ENCODE results near the gene ATOH8.

ATOH8 gene

GRCh38 chr2:85790032-85790431 lies 36.2 kb downstream of the ATOH8 start:
- H3K27ac ChIP-seq, result no peak overlapping the region
- no peaks in the 10 kb centered on the region for H3K9me3 ChIP-seq (ENCODE audit: low read depth, low read length)
- no peaks in the 10 kb centered on the region for H3K36me3 ChIP-seq (ENCODE audit: insufficient read depth, low read length)
- TF ChIP-seq FOXP2 (optimal IDR thresholded peaks at IDR 0.05; ENCODE audit: control extremely low read depth, extremely low read length, insufficient read depth) (no peak), POLR2AphosphoS5 (IDR thresholded peaks at IDR 0.05; ENCODE audit: borderline replicate concordance, low read depth, low read length) (no peak), EZH2 (IDR thresholded peaks at IDR 0.05) (no peak)
- no peak overlapping the region for H3K4me3 ChIP-seq
- DNase-seq (ENCODE audit: low read depth, low spot score), result no peak
- no peak overlapping the region for H3K9ac ChIP-seq (ENCODE audit: insufficient read length)

DNA sequence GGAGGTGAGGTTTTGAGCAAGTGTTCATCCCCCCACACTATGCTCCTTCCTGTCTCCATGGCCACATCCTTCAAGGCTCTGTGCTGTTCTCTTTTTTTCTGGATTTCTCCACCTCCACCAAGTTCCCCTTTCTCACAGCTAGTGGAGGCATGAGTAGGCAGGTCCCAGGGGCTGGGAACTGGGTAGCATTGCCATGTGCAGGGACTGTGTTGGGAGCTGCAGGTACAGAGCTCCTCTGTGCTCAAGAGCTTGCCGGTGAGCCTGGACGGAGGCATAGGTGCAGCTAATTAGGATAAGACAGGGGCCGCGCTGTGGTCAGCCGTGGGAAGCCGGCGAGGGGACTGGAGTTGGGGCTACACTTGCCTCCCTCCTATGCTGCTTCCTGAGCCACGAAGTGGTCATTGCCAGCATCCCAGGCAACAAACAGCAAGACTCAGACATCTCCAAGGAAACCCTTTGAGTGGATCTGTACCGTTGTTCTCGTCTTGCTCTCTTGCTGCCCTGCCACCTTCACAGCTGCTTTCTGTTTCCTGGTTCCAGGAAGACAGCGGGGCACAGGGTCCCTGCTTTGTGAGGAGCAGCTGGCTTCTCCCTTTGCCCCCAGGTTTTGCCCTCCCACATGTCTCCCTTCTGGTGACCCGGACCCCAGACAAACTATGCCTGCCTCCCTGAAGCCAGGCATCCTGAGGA lies 36.9 kb downstream of the ATOH8 start:
- Histone ChIP-seq H3K9me3 (ENCODE audit: low read depth, low read length) (no peaks in the 10 kb centered on the region), H3K27ac (no peak overlapping the region), H3K4me3 (no peak overlapping the region), H3K36me3 (ENCODE audit: insufficient read depth, low read length) (no peaks in the 10 kb centered on the region), H3K9ac (ENCODE audit: insufficient read length) (no peak overlapping the region)
- DNase-seq (ENCODE audit: low read depth, low spot score), result no peak
- TF ChIP-seq EZH2 (IDR thresholded peaks at IDR 0.05) (no peak), POLR2AphosphoS5 (IDR thresholded peaks at IDR 0.05; ENCODE audit: borderline replicate concordance, low read depth, low read length) (no peak), FOXP2 (optimal IDR thresholded peaks at IDR 0.05; ENCODE audit: control extremely low read depth, extremely low read length, insufficient read depth) (no peak)

DNA sequence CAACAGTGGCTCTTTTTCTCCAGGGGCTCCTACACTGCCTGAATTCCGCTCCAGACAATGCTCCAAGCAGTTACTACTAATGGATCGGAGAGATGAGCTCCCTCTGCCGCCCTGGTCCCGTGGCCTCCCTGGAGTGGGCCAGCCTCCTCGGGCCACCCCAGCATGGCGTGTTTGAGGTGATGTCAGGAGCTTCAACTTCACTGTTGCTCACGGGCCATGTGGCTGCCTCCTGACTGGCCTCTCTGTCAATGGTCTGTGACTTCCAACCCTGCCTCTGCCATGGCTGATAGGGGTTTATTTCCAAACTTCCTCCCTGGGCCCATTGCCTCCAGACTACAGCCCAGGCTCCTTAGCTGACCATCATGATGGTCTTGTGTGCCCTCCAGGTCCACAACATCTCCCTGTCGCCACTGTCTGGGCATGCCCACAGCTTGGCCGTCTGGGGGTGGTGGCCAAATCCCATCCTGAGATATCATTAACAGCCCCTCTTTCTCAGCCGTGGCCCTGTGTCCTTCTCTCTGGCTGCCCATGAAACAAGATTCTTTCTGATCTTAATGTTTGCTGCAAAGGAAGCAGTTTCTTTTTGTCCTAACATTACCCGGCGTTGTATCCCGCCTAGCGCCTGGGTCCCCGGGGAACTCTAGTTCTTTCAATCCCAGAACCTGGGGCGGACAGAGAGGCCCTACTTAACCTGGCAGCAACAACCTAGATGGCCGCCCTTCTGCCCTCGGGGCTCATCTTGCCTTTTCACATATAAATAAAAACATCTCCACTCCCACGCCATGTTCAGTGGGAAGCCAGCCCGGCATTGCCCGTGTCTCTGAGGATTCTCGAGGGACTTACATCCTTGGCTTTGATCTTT lies 38.1 kb downstream of the ATOH8 start:
- H3K27ac ChIP-seq, result no peak overlapping the region
- DNase-seq (ENCODE audit: low read depth, low spot score), result no peak
- no peak overlapping the region for H3K4me3 ChIP-seq
- H3K9me3 ChIP-seq (ENCODE audit: low read depth, low read length), result no peaks in the 10 kb centered on the region
- TF ChIP-seq EZH2 (IDR thresholded peaks at IDR 0.05), result no peak
- TF ChIP-seq FOXP2 (optimal IDR thresholded peaks at IDR 0.05; ENCODE audit: control extremely low read depth, extremely low read length, insufficient read depth), result no peak
- H3K36me3 ChIP-seq (ENCODE audit: insufficient read depth, low read length), result no peaks in the 10 kb centered on the region
- no peak overlapping the region for H3K9ac ChIP-seq (ENCODE audit: insufficient read length)

DNA sequence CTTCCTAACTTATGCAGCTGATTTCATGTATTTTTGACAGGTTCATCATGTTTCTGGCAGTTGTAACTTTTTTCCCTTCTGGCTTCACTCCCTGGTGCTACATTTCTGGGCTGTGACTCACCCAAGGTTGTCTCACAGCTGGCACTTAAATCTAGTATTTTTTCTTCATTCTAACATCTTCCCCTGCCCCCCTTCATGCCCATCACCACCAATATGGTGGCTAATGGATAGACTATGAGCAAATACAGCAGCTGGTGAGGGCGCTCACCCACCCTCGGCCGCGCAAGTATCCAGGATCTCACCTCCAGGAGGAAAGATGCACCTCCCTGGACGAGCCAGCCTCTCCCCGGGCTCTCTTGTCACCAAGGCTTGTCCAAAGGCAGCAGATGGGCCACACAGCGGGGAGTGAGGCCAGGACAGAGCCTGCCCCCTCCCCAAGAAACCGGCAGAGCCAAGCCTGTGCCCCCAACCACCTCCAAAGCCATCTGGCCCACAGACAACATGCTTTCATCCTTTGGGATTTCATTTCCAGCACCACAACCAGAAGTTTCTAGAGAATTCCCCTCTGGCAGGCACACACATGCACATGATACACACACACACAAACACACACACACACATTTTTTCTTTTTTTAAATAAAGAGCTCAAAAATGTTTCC lies 39.1 kb downstream of the ATOH8 start:
- TF ChIP-seq FOXP2 (optimal IDR thresholded peaks at IDR 0.05; ENCODE audit: control extremely low read depth, extremely low read length, insufficient read depth) (no peak), EZH2 (IDR thresholded peaks at IDR 0.05) (no peak), POLR2AphosphoS5 (IDR thresholded peaks at IDR 0.05; ENCODE audit: borderline replicate concordance, low read depth, low read length) (no peak)
- H3K27ac ChIP-seq, result no peak overlapping the region

DNA sequence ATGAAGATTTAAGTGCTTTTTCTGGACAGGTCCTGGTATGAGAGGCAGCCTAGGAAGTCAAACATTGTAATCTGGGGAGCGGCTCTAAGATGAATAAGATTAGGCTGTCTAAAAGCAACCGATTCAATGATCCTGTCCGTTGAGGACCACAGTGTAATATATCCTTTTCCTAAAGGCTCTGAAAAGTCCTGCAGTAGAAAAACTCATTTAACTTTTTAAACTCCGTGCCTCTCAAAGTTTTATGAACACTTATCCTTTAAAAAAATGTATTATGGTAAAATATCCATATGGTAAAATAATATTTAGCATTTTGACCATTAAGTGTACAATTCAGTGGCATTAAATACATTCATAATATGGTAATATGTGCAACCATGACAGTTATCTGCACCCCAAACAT lies 39.8 kb downstream of the ATOH8 start:
- DNase-seq (ENCODE audit: low read depth, low spot score), result no peak
- H3K4me3 ChIP-seq, result no peak overlapping the region
- no peaks in the 10 kb centered on the region for H3K36me3 ChIP-seq (ENCODE audit: insufficient read depth, low read length)
- no peak for TF ChIP-seq EZH2 (IDR thresholded peaks at IDR 0.05)
- TF ChIP-seq POLR2AphosphoS5 (IDR thresholded peaks at IDR 0.05; ENCODE audit: borderline replicate concordance, low read depth, low read length), result no peak
- TF ChIP-seq FOXP2 (optimal IDR thresholded peaks at IDR 0.05; ENCODE audit: control extremely low read depth, extremely low read length, insufficient read depth), result no peak
- no peak overlapping the region for H3K27ac ChIP-seq
- no peak overlapping the region for H3K9ac ChIP-seq (ENCODE audit: insufficient read length)
- H3K9me3 ChIP-seq (ENCODE audit: low read depth, low read length), result no peaks in the 10 kb centered on the region

More for the DNA sequence above, 39.1 kb downstream of the ATOH8 start:
- Histone ChIP-seq H3K9ac (ENCODE audit: insufficient read length) (no peak overlapping the region), H3K9me3 (ENCODE audit: low read depth, low read length) (no peaks in the 10 kb centered on the region), H3K36me3 (ENCODE audit: insufficient read depth, low read length) (no peaks in the 10 kb centered on the region), H3K4me3 (no peak overlapping the region)
- no peak for DNase-seq (ENCODE audit: low read depth, low spot score)

DNA sequence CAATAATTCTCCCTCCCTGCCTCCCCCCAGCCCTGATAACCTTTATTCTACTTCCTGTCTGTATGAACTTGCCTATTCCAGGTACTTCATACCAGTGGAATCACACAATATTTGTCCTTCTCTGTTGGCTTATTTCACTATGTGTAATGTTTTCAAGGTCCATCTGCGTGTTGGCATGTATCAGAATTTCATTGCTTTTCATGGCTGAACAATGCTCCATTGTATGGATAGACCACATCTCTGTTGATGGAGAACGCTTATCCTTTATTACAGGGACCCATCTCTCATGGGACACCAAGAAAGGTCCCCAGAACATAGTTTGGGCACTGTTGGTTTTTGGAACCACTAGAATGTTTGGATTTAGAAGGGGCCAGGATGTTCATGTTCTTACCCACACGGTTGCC lies 40.2 kb downstream of the ATOH8 start:
- no peak for DNase-seq (ENCODE audit: low read depth, low spot score)
- no peak overlapping the region for H3K9ac ChIP-seq (ENCODE audit: insufficient read length)
- TF ChIP-seq FOXP2 (optimal IDR thresholded peaks at IDR 0.05; ENCODE audit: control extremely low read depth, extremely low read length, insufficient read depth) (no peak), EZH2 (IDR thresholded peaks at IDR 0.05) (no peak), POLR2AphosphoS5 (IDR thresholded peaks at IDR 0.05; ENCODE audit: borderline replicate concordance, low read depth, low read length) (no peak)
- no peaks in the 10 kb centered on the region for H3K36me3 ChIP-seq (ENCODE audit: insufficient read depth, low read length)
- no peak overlapping the region for H3K4me3 ChIP-seq
- H3K27ac ChIP-seq, result no peak overlapping the region
- H3K9me3 ChIP-seq (ENCODE audit: low read depth, low read length), result no peaks in the 10 kb centered on the region

- TF ChIP-seq FOXP2 (optimal IDR thresholded peaks at IDR 0.05; ENCODE audit: control extremely low read depth, extremely low read length, insufficient read depth) (no peak), EZH2 (IDR thresholded peaks at IDR 0.05) (no peak)
- Histone ChIP-seq H3K9me3 (ENCODE audit: low read depth, low read length) (no peaks in the 10 kb centered on the region), H3K27ac (no peak overlapping the region), H3K9ac (ENCODE audit: insufficient read length) (no peak overlapping the region), H3K36me3 (ENCODE audit: insufficient read depth, low read length) (no peaks in the 10 kb centered on the region), H3K4me3 (no peak overlapping the region)
- DNase-seq (ENCODE audit: low read depth, low spot score), result no peak
Observed at GRCh38 chr2:85794491-85795121, 40.8 kb downstream of the ATOH8 start.

Data from SK-N-MC (cell line).